GM12891 (cell line): ENCODE results near the gene MSLN.

Source experiments
- PAX5 ChIP-seq: IDR thresholded peaks from 2 replicates; pipeline ENCODE4 v1.6.1; 2011; ENCODE audit warnings: low read length, moderate library complexity, mild to moderate bottlenecking; ENCODE audit not compliant: insufficient read depth, severe bottlenecking
- POLR2A ChIP-seq: IDR thresholded peaks from 2 replicates; pipeline ENCODE4 v1.6.1; 2011; ENCODE audit warnings: low read depth, low read length, control low read depth
- POLR2AphosphoS5 ChIP-seq: IDR thresholded peaks from 2 replicates; pipeline ENCODE4 v1.6.1; 2011; ENCODE audit warnings: low read depth, low read length, control low read depth
- SPI1 ChIP-seq: IDR thresholded peaks from 2 replicates; pipeline ENCODE4 v1.6.1; 2011; ENCODE audit warnings: low read depth, low read length, control low read depth
- TAF1 ChIP-seq: IDR thresholded peaks from 2 replicates; pipeline ENCODE4 v1.6.1; 2011; ENCODE audit warnings: low read depth, low read length, control low read depth

DNA sequence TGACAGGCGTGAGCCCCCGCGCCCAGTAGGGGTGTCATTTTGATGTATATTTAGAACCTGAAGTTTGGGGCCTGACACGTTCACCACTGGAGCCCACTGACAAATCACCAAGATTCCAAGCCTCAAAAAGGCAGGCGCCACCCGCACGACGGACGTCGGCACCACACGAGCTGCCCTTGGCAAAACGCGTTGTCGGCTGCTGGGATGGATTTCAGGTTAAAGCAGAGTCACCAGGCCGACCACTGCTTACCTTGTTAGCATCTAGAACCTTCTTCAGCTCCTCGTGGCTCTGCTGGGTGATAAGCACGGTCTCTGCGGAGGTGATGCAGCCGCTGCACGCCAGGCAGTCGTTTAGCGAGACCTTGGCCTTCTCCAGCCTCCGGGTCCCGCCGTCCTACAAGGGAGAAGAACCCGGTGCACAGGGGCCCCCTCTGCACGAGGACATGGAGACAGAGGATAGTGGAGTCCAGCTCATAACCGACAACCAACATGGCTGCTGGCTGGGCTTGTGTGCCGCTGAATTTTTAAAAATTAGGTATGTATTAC is 23.5 kb upstream of the MSLN start:
- TF ChIP-seq POLR2AphosphoS5 (no peak), POLR2A (no peak), TAF1 (no peak), PAX5 (no peak), SPI1 (no peak)
